ENCODE data around the gene SEC63.
A peak's percentile ranks its signal among the peaks of the same experiment; 100 is the strongest.
"Not testable (repeated sequence)": the region's sequence is repeated elsewhere in the genome, so short reads cannot be mapped to it uniquely, and the experiment has no call there.

The SEC63 gene

DNA sequence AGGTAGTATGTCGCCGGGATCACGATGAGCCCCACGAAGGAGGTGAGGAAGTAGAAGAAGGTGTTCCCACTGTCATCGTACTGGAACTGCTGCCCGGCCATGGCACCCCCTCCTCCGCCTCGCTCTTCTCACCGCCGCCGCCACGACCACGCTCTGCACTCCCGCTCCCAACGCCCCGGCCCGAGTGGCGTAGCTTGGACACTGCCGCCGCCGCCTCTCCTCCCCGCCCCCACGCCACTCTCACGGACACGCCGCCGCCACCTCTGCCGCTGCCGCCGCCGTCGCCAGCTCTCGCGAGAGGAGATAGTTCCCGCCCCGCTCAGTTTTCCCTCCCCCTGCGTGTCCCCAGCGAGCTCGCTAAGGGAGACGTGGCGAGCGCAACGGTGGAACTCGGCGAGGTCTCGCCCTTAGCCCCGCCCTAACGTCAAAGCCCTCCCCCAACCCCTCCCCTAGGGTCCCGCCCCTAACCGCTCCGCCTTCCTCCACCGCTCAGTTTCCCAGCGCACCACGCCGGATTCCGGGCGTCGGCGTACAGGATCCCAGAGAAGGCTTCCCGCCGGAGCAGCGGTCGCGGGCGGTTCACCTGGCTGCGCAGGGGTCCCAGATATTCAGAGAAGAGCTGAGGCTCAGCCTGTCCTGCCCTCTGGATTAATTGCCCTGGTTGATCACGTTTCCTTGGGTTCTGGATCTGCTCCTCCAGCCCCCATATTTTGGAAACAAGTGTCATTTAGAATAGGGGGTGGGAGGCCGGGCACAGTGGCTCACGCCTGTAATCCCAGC lies at the start of gene SEC63:
SEC63 (minus strand) TSS at position 300 of the 780 bp plus-strand sequence; CDS start at position 101, 199 bp downstream.
- peaks cover 35 to 39% of the 10 kb centered on the region in 2 experiments for H3K4me1 ChIP-seq (ENCODE audit: control insufficient read depth in 1 of 2, insufficient read depth in 1 of 2, low read depth in 1 of 2, low read length in 1 of 2)
- peak within 1 kb of the TSS; percentile 73 to 81 for H3K4me3 ChIP-seq (ENCODE audit: low read depth in 1 of 2, low read length in 1 of 2)
- H3K36me3 ChIP-seq, result no peaks in the 10 kb centered on the region
- H3K27me3 ChIP-seq, result peaks cover 6% of the 10 kb centered on the region
- peak within 1 kb of the TSS; percentile 93 for H3K27ac ChIP-seq
- peak; percentile 62 for TF ChIP-seq CTCF (IDR thresholded peaks at IDR 0.05)
- no peaks in the 10 kb centered on the region for H3K9me3 ChIP-seq

DNA sequence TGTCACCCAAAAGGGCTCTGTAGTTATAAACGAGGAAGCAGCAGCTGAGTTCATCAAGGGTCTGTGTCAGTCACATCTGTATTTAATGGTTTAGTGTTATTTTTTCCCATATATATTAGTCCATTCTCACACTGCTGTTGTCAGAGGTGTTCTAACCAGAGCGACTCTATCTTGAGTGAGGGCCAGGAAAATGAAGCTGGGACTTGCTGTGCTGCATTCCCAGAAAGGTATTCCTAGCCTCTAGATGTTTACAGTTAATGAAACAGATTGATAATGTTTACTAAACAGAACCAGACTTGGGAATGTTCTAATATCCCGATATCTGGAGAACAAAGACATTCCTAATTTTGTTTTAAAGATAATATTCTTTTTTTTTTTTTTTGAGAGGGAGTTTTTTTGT lies 48.0 kb upstream of the SEC63 start:
- no peak for TF ChIP-seq CTCF (IDR thresholded peaks at IDR 0.05)
- no peaks in the 10 kb centered on the region for H3K4me1 ChIP-seq (ENCODE audit: control insufficient read depth in 1 of 2, insufficient read depth in 1 of 2, low read depth in 1 of 2, low read length in 1 of 2)

GRCh38 chr6:108004861-108005260 lies 46.9 kb upstream of the SEC63 start:
- H3K36me3 ChIP-seq, result no peaks in the 10 kb centered on the region
- H3K27me3 ChIP-seq, result no peaks in the 10 kb centered on the region
- H3K4me3 ChIP-seq (ENCODE audit: low read depth in 1 of 2, low read length in 1 of 2), result no peak overlapping the region
- no peaks in the 10 kb centered on the region for H3K9me3 ChIP-seq
- H3K4me1 ChIP-seq (ENCODE audit: control insufficient read depth in 1 of 2, insufficient read depth in 1 of 2, low read depth in 1 of 2, low read length in 1 of 2), result no peaks in the 10 kb centered on the region
- no peak overlapping the region for H3K27ac ChIP-seq
- TF ChIP-seq CTCF (IDR thresholded peaks at IDR 0.05), result no peak

More for the DNA sequence above, 48.0 kb upstream of the SEC63 start:
- Histone ChIP-seq H3K27me3 (no peaks in the 10 kb centered on the region), H3K36me3 (no peaks in the 10 kb centered on the region), H3K9me3 (no peaks in the 10 kb centered on the region), H3K27ac (no peak overlapping the region), H3K4me3 (ENCODE audit: low read depth in 1 of 2, low read length in 1 of 2) (no peak overlapping the region)

GRCh38 chr6:108002365-108003221 lies 44.6 kb upstream of the SEC63 start:
- Histone ChIP-seq H3K9me3 (no peaks in the 10 kb centered on the region), H3K27ac (no peak overlapping the region), H3K4me1 (ENCODE audit: control insufficient read depth in 1 of 2, insufficient read depth in 1 of 2, low read depth in 1 of 2, low read length in 1 of 2) (no peaks in the 10 kb centered on the region), H3K36me3 (no peaks in the 10 kb centered on the region), H3K4me3 (ENCODE audit: low read depth in 1 of 2, low read length in 1 of 2) (no peak overlapping the region), H3K27me3 (no peaks in the 10 kb centered on the region)
- no peak for TF ChIP-seq CTCF (IDR thresholded peaks at IDR 0.05)

DNA sequence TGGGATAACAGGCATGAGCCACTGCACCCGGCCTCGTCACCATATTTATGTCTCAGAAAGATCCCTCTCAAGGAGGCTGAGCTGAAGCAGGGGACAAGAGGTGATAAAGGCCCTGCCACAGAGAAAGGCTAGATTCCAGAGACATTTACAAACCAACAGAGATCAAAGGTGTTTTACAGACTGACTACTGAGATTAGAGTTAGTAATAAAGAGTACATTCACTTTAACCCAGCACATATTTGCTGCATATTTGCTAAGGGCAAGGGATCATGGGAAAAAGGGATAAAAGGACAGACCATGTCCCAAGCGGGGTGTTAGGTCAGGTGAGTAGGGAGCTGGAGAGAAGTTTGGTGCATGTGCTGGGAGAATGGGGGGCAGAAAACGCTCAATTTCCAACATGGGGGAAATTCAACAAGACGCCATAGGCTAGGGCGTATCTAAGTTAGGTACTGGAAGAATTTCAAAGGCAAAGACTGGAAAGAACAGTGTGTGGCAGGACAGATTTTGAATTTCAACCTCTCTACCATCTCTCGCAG lies 43.8 kb upstream of the SEC63 start:
- TF ChIP-seq CTCF (IDR thresholded peaks at IDR 0.05), result no peak
- Histone ChIP-seq H3K27ac (no peak overlapping the region), H3K27me3 (no peaks in the 10 kb centered on the region)

GRCh38 chr6:108000259-108000658 lies 42.3 kb upstream of the SEC63 start:
- not testable (repeated sequence) for H3K4me1 ChIP-seq (ENCODE audit: control insufficient read depth in 1 of 2, insufficient read depth in 1 of 2, low read depth in 1 of 2, low read length in 1 of 2); H3K36me3 ChIP-seq; H3K27me3 ChIP-seq; H3K9me3 ChIP-seq; H3K27ac ChIP-seq; H3K4me3 ChIP-seq (ENCODE audit: low read depth in 1 of 2, low read length in 1 of 2)

More for the DNA sequence above, 43.8 kb upstream of the SEC63 start:
- H3K36me3 ChIP-seq, result no peaks in the 10 kb centered on the region
- no peaks in the 10 kb centered on the region for H3K9me3 ChIP-seq
- no peaks in the 10 kb centered on the region for H3K4me1 ChIP-seq (ENCODE audit: control insufficient read depth in 1 of 2, insufficient read depth in 1 of 2, low read depth in 1 of 2, low read length in 1 of 2)
- H3K4me3 ChIP-seq (ENCODE audit: low read depth in 1 of 2, low read length in 1 of 2), result no peak overlapping the region
